ENCODE measurements around the gene GSN.

GRCh38 chr9:121298016-121298538, 30.1 kb downstream of the GSN start:
- TF ChIP-seq EZH2 (IDR thresholded peaks at IDR 0.05) (no peak), FOXP2 (optimal IDR thresholded peaks at IDR 0.05; ENCODE audit: control extremely low read depth, extremely low read length, insufficient read depth) (no peak)
